Psoas muscle (tissue), 8 donors: ENCODE measurements around the gene CLPSL1. TPM values are rescaled to one million over a fixed set of nuclear protein-coding genes. Genes with fewer than 3 reads are reported as not detected.

Experiments
- ATAC-seq, 4 donors: fragments of 200-7000 bp; cut with Tn5 transposase; one replicate each; pipeline ENCODE4 v1.9.1; 2020; ENCODE audit warnings: moderate library complexity in 3 of 4, mild to moderate bottlenecking in 2 of 4
- DNase-seq, 2 donors: peaks; one replicate each; pipeline ENCODE4 v3.0.0-alpha.2; 2020
- H3K27ac ChIP-seq: fragments of 200-600 bp; one replicate; pipeline ENCODE4 v1.8.0; 2022
- H3K27me3 ChIP-seq, 3 donors: fragments of 200-600 bp in 1 of 3; one replicate each; pipeline versions ENCODE4 v1.6.1 to v1.8.0; 2013 to 2022; ENCODE audit warnings: low read length in 2 of 3, mild to moderate bottlenecking in 2 of 3, moderate library complexity in 1 of 3; ENCODE audit not compliant: insufficient read depth in 3 of 3
- H3K36me3 ChIP-seq, 2 donors: fragments of 200-600 bp in 1 of 2; one replicate each; pipeline versions ENCODE4 v1.6.1 to v1.8.0; 2013 to 2022; ENCODE audit warnings: low read depth in 1 of 2, mild to moderate bottlenecking in 1 of 2, moderate library complexity in 1 of 2; ENCODE audit not compliant: insufficient read depth in 1 of 2
- H3K4me1 ChIP-seq: fragments of 200-600 bp; one replicate; pipeline ENCODE4 v1.8.0; 2022
- H3K4me3 ChIP-seq: fragments of 200-600 bp; one replicate; pipeline ENCODE4 v1.8.0; 2022; ENCODE audit warnings: mild to moderate bottlenecking
- H3K9me3 ChIP-seq: fragments of 200-600 bp; one replicate; pipeline ENCODE4 v1.8.0; 2022
- CTCF ChIP-seq: fragments of 200-600 bp; IDR thresholded peaks from one replicate; pipeline ENCODE4 v1.8.0; 2022; ENCODE audit warnings: antibody characterized with exemption
- WGBS, 3 donors: extraction: QIAGEN DNeasy Blood & Tissue Kit; methylation state at CpG; one replicate each; pipeline versions ENCODE4 v1.1.6 to v1.1.7; 2013; 5-methylcytosine and 5-hydroxymethylcytosine counted together
- intact Hi-C, 2 donors: fragments of 100-400 bp; cut with DNase I; formaldehyde crosslinking; loops; one replicate each; pipeline versions ENCODE4 v1.11.0 to v1.14.2; 2022
- polyA plus RNA-seq, 3 donors: library from polyadenylated mRNA; stranded (reverse); fragments of 200-250 nt; gene quantifications; one replicate each; pipeline ENCODE4 v1.2.3, GENCODE V29; 2013
- total RNA-seq, 4 donors: library from RNA; stranded (reverse); fragmentation: NEBNext Ultra II Directional in 2 of 4; extraction: Animal tissue kit (Norgen Biotek cat#: 25700) in 2 of 4; gene quantifications; one replicate each; pipeline versions ENCODE4 v1.2.1 to v1.2.4, GENCODE V29; 2021 to 2023
- donor health status: healthy with polysubstance abuse.
- donor health status: DM: no; HTN: no; CAD: no; lungs with moderate emphysema.
- donor health status: Bipolar disorder and iron deficiency.
- donor health status: healthy.
- donor health status: DM: yes; HTN: yes; CAD: no.
- donor health status: DM: no; HTN: no; CAD: no.
- donor health status: DM: no; HTN: no; CAD: no.
- donor health status: DM: yes; HTN: yes; CAD: no.

Gene CLPSL1
- total and polyA plus RNA-seq, 7 donors, result not detected

GRCh38 chr6:35765739-35766138 is 15.1 kb upstream of the CLPSL1 start:
- no peak overlapping the region for H3K4me3 ChIP-seq
- H3K36me3 ChIP-seq, result no peaks in the 10 kb centered on the region
- ATAC-seq (no peak), DNase-seq (no peak)
- no peaks in the 10 kb centered on the region for H3K4me1 ChIP-seq
- peaks cover 0 to 57% (median 4%) of the 10 kb centered on the region in 3 donors for H3K27me3 ChIP-seq
- WGBS, 3 donors, result 45 to 82% (median 80%) methylated on average over 23 of the region's 23 CpGs
- intact Hi-C loops, result no loop called here
- H3K9me3 ChIP-seq, result no peaks in the 10 kb centered on the region
- no peak overlapping the region for H3K27ac ChIP-seq
- TF ChIP-seq CTCF, result no peak

- ATAC-seq, result no peak
- Histone ChIP-seq H3K27ac (no peak overlapping the region), H3K36me3 (no peaks in the 10 kb centered on the region), H3K9me3 (no peaks in the 10 kb centered on the region), H3K27me3 (peaks cover 0 to 28% (median 2%) of the 10 kb centered on the region in 3 donors), H3K4me3 (no peak overlapping the region), H3K4me1 (no peaks in the 10 kb centered on the region)
- intact Hi-C loops, result no loop called here
- WGBS, 3 donors, result 79 to 85% (median 80%) methylated on average over 4 of the region's 4 CpGs
- TF ChIP-seq CTCF, result no peak
- DNase-seq, result no peak
These were observed 11.6 kb upstream of the CLPSL1 start for GRCh38 chr6:35769211-35769610.

- H3K4me3 ChIP-seq, result no peak overlapping the region
- 47 to 56% (median 56%) methylated on average over 5 of the region's 5 CpGs for WGBS, 3 donors
- no peak for TF ChIP-seq CTCF
- H3K27ac ChIP-seq, result no peak overlapping the region
- DNase-seq (no peak), ATAC-seq (no peak)
- no peaks in the 10 kb centered on the region for H3K9me3 ChIP-seq
- peaks cover 0 to 23% (median 3%) of the 10 kb centered on the region in 3 donors for H3K27me3 ChIP-seq
- no peaks in the 10 kb centered on the region for H3K36me3 ChIP-seq
- H3K4me1 ChIP-seq, result no peaks in the 10 kb centered on the region
- intact Hi-C loops, result no loop called here
These were observed 9.5 kb upstream of the CLPSL1 start for GRCh38 chr6:35771343-35771627.

GRCh38 chr6:35774116-35774794 is 6.6 kb upstream of the CLPSL1 start:
- H3K9me3 ChIP-seq, result no peaks in the 10 kb centered on the region
- ATAC-seq (no peak), DNase-seq (no peak)
- no peaks in the 10 kb centered on the region for H3K4me1 ChIP-seq
- 75 to 89% (median 81%) methylated on average over 11 of the region's 11 CpGs for WGBS, 3 donors
- intact Hi-C loops, result no loop called here
- TF ChIP-seq CTCF, result no peak
- H3K27ac ChIP-seq, result no peak overlapping the region
- no peaks in the 10 kb centered on the region for H3K36me3 ChIP-seq
- H3K4me3 ChIP-seq, result no peak overlapping the region
- H3K27me3 ChIP-seq, result peaks cover 0 to 34% (median 13%) of the 10 kb centered on the region in 3 donors

- TF ChIP-seq CTCF, result no peak
- no peaks in the 10 kb centered on the region for H3K36me3 ChIP-seq
- H3K9me3 ChIP-seq, result no peaks in the 10 kb centered on the region
- H3K27me3 ChIP-seq, result peaks cover 0 to 42% (median 16%) of the 10 kb centered on the region in 3 donors
- intact Hi-C loops, result no loop called here
- DNase-seq, result no peak
- ATAC-seq, result no peak
- 64 to 75% (median 73%) methylated on average over 6 of the region's 6 CpGs for WGBS, 3 donors
- no peak overlapping the region for H3K27ac ChIP-seq
- H3K4me1 ChIP-seq, result no peaks in the 10 kb centered on the region
- H3K4me3 ChIP-seq, result no peak overlapping the region
These were observed 5.8 kb upstream of the CLPSL1 start for GRCh38 chr6:35775031-35775430.
